NT2/D1 (cell line): Measurements from ENCODE around the gene TMEM164.
"Not testable (repeated sequence)": the region's sequence is repeated elsewhere in the genome, so short reads cannot be mapped to it uniquely, and the experiment has no call there.

ENCODE experiments used
- DNase-seq: peaks from one replicate; pipeline ENCODE4 v3.0.0-alpha.2; 2011; ENCODE audit warnings: low read depth, low spot score
- H3K27me3 ChIP-seq: 2 replicates; pipeline ENCODE4 v1.6.0; 2011; ENCODE audit warnings: mild to moderate bottlenecking; ENCODE audit not compliant: insufficient read length, insufficient read depth
- H3K36me3 ChIP-seq: 2 replicates; pipeline ENCODE4 v1.6.1; 2011; ENCODE audit warnings: mild to moderate bottlenecking, low read length, mixed read lengths; ENCODE audit not compliant: insufficient read depth, insufficient read length
- H3K4me1 ChIP-seq: 2 replicates; pipeline ENCODE4 v1.5.1; 2011; ENCODE audit not compliant: insufficient read depth, insufficient read length
- H3K4me3 ChIP-seq: 2 replicates; pipeline ENCODE4 v1.5.1; 2011; ENCODE audit warnings: low read depth; ENCODE audit not compliant: insufficient read length
- H3K9ac ChIP-seq: 2 replicates; pipeline ENCODE4 v1.6.0; 2011; ENCODE audit warnings: low read depth; ENCODE audit not compliant: insufficient read length
- H3K9me3 ChIP-seq: 2 replicates; pipeline ENCODE4 v1.5.1; 2011; ENCODE audit warnings: mild to moderate bottlenecking, low read length; ENCODE audit not compliant: insufficient read depth
- SUZ12 ChIP-seq: IDR thresholded peaks from 2 replicates; pipeline ENCODE4 v1.6.1; 2011; ENCODE audit not compliant: insufficient read length, insufficient read depth; ENCODE audit errors: extremely low read depth
- YY1 ChIP-seq: IDR thresholded peaks from 2 replicates; pipeline ENCODE4 v1.6.1; 2011; ENCODE audit not compliant: insufficient read length, insufficient read depth
- ZNF274 ChIP-seq: IDR thresholded peaks from 2 replicates; pipeline ENCODE4 v1.6.1; 2011; ENCODE audit warnings: mild to moderate bottlenecking, low read depth, low read length

The TMEM164 gene

DNA sequence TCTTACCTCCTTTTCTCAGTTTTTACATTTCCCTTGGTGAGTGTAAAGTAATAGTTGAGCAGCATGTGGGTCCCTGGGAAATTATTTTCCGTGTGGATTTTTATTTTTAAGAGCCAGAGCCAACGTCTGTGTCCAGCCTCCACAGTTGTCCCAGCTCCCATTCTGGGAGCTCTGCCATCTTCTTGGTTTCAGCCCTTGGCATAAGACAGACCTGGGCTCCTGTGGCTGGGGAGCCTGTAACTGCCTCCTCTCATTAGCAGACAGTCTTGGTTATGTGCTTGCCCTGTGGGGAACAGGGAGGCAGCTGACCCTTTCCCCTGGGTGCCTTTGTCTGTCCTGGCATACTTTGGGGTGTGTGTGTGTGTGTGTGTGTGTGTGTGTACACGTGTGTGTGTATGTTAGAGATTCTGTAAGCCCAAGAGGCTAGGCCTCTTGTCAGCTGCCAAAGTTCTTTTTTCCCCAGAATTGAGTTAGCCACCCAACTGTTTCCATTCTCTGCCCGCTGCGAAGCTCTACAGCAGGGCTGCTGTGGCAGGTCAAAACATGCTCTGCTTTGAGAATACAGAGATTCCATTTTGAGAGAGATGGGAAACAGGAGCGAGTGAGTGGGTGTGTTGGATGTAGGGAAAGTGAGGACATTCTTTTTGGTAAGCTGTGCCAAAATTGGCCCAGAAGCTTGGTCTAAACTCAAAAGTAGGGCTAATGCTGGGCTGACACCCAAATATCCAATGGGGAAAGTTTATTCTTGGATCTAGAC is 140.7 kb downstream of the TMEM164 start:
- Histone ChIP-seq H3K27me3 (no peaks in the 10 kb centered on the region), H3K9me3 (no peaks in the 10 kb centered on the region), H3K9ac (no peak overlapping the region), H3K36me3 (peaks cover 6% of the 10 kb centered on the region), H3K4me1 (no peaks in the 10 kb centered on the region), H3K4me3 (no peak overlapping the region)
- TF ChIP-seq YY1 (no peak), ZNF274 (no peak), SUZ12 (no peak)
- no peak for DNase-seq

DNA sequence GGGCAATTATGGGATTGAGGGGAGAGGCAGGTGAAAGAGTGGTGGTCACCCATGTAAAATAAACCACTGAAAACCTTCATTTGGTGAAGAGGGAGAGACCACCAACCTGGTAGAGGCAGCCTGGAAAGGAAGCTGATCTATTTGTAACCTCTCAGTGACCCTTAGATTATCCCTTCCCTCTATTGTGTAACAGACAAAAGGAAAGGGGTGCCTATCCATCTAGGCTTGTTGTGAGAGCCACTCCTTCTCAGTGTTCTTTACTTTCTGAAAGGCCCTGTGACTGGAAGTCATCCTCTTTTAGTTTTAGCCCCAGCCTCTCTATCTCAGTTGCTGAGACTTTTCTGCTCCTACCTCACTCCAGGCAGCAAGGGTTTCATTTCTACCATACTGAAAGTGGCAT is 142.4 kb downstream of the TMEM164 start:
- TF ChIP-seq YY1 (no peak), SUZ12 (no peak), ZNF274 (no peak)
- Histone ChIP-seq H3K9me3 (no peaks in the 10 kb centered on the region), H3K4me3 (no peak overlapping the region), H3K4me1 (no peaks in the 10 kb centered on the region), H3K27me3 (no peaks in the 10 kb centered on the region), H3K9ac (no peak overlapping the region), H3K36me3 (peaks cover 6% of the 10 kb centered on the region)
- DNase-seq = no peak

DNA sequence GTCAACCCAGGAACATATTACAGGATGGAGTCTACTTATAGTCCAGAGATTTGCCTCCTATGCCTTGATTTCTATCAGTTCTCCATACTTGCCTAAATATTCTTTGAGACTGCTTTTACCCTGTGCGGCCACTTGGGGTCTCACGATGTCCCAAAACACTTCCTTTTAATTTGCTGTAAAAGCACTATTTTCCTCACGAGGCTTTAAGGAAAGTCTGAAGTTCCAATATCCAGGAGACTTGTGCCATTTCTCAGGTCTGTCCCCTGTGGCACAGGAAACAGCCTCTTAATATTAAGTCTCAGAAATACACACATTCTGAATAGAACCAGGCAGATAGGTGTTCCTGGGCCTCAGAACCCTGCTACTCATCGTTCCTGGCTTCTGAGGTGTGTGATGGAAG is 142.9 kb downstream of the TMEM164 start:
- DNase-seq = no peak

DNA sequence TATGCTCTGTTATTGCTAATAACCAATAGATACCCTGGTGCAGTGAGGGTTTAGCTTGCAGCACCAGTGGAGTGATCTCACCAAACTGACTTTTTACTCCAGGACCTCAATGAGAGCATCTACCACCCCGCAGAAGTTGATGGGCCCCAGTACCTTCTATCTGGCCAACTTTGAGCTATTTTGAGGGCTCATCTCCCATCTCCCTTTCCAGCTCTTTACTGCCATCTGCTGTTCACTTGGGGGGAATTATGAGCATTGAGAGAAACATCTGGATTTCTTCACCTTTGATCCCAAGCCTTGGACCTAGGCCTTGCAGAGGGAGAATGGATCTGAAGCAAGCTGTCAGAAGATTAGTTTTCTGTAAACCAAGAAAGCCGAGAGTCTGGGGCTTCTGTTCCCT is 143.6 kb downstream of the TMEM164 start:
- no peaks in the 10 kb centered on the region for H3K9me3 ChIP-seq
- H3K4me1 ChIP-seq = no peaks in the 10 kb centered on the region
- DNase-seq = peak; percentile 18
- H3K36me3 ChIP-seq = peaks cover 6% of the 10 kb centered on the region
- no peaks in the 10 kb centered on the region for H3K27me3 ChIP-seq
- TF ChIP-seq YY1 (no peak), ZNF274 (no peak), SUZ12 (no peak)
- no peak overlapping the region for H3K4me3 ChIP-seq
- no peak overlapping the region for H3K9ac ChIP-seq

More for the DNA sequence above, 142.9 kb downstream of the TMEM164 start:
- Histone ChIP-seq H3K27me3 (no peaks in the 10 kb centered on the region), H3K9ac (no peak overlapping the region), H3K4me3 (no peak overlapping the region), H3K36me3 (peaks cover 6% of the 10 kb centered on the region), H3K4me1 (no peaks in the 10 kb centered on the region), H3K9me3 (no peaks in the 10 kb centered on the region)
- TF ChIP-seq YY1 = no peak
- TF ChIP-seq ZNF274 = no peak
- TF ChIP-seq SUZ12 = no peak

DNA sequence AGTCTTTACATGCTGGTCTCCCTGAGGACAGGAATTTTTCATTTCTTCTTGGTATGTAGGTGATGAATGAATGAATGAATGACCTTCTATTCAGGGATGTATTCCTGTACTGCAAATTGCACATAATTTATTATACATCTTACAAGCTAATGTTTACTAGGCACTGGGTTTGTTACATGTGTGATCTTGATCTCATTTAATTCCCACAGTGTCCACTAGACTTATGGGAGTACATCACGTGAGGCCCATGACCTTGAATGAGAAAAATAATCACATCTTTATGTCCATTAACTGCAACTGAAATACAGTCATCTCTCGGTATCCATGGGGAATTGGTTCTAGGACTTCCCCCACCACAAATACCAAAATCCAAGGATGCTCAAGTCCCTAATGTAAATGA is 150.3 kb downstream of the TMEM164 start:
- H3K4me1 ChIP-seq = no peaks in the 10 kb centered on the region
- H3K36me3 ChIP-seq = peaks cover 3% of the 10 kb centered on the region
- H3K4me3 ChIP-seq = no peak overlapping the region
- DNase-seq = no peak
- TF ChIP-seq YY1 (no peak), ZNF274 (no peak), SUZ12 (no peak)
- H3K9me3 ChIP-seq = no peaks in the 10 kb centered on the region
- H3K9ac ChIP-seq = no peak overlapping the region
- H3K27me3 ChIP-seq = no peaks in the 10 kb centered on the region

DNA sequence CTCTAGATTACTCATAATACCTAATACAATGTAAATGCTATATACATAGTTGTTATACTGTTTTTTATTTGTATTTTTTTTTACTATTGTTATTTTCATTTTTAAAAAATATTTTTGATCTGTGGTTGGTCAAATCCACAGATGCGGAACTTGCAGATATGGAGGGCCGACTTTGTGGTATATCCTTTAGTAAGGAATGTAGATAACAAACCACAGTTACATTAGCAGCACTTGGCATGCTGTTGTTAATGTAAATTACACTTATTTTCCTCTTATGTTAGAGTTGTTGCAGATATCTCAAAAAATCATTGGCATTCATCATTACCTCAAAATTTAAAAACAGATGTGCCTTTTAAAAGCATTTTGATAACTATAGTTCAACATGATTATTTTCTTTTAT is 151.0 kb downstream of the TMEM164 start:
- TF ChIP-seq SUZ12 (no peak), YY1 (no peak), ZNF274 (no peak)
- H3K9ac ChIP-seq = no peak overlapping the region
- no peaks in the 10 kb centered on the region for H3K4me1 ChIP-seq
- H3K9me3 ChIP-seq = no peaks in the 10 kb centered on the region
- DNase-seq = no peak
- peaks cover 3% of the 10 kb centered on the region for H3K36me3 ChIP-seq
- H3K4me3 ChIP-seq = no peak overlapping the region
- no peaks in the 10 kb centered on the region for H3K27me3 ChIP-seq

DNA sequence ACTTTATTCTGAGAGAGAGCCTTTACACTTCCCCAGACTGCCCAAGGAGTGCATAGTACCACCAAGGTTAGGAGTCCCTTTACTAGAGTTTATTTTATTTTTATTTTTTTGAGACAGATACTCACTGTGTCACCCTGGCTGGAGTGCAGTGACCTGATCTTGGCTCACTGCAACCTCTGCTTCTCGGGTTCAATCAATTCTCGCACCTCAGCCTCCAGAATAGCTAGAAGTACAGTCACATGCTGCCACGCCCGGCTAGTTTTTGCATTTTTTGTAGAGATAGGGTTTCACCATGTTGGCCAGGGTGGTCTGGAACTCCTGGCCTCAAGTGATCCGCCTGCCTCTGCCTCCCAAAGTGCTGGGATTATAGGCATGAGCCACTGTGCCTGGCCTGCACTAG is 151.4 kb downstream of the TMEM164 start:
- DNase-seq, H3K9me3 ChIP-seq, H3K9ac ChIP-seq, H3K36me3 ChIP-seq, H3K4me1 ChIP-seq, H3K4me3 ChIP-seq, H3K27me3 ChIP-seq: not testable (repeated sequence)
